SU-DHL-6 (cell line): ENCODE results near the gene IRX4.

ENCODE experiments used
- EZH2phosphoT487 ChIP-seq: fragments of 200-600 bp; sonication (generic), shearing (Covaris generic); conservative IDR thresholded peaks from 2 replicates; pipeline ENCODE4 v1.6.1; 2018; ENCODE audit warnings: mild to moderate bottlenecking, antibody characterized with exemption, low read length, moderate library complexity, mixed read lengths
- TF ChIP-seq, protein P1 (sequence below): fragments of 200-600 bp; sonication (generic); IDR thresholded peaks from one replicate; pipeline ENCODE4 v1.5.1; 2017; ENCODE audit warnings: antibody characterized with exemption, mild to moderate bottlenecking, low read length, moderate library complexity; ENCODE audit not compliant: insufficient read depth, poor library complexity, severe bottlenecking

DNA sequence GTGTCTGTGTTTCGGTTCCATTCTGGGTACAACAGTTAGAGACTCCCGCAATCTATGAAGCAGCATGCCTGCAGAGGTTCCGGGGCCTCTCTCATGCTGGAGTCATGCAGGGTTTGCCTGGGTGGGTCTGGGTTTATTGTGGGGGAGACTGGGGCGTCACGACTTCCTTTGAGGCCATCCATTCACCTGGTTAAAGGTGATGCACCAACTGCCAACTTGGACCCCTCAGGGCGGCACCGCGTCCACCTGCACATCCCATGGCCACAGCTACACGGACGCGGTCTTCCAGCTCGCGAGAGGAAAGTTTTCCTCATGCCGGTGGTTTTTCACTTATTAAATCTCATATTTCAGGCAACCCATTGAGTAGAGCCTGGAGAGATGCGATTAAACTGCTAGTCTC lies 30.9 kb upstream of the IRX4 start:
- TF ChIP-seq, protein P1, sequence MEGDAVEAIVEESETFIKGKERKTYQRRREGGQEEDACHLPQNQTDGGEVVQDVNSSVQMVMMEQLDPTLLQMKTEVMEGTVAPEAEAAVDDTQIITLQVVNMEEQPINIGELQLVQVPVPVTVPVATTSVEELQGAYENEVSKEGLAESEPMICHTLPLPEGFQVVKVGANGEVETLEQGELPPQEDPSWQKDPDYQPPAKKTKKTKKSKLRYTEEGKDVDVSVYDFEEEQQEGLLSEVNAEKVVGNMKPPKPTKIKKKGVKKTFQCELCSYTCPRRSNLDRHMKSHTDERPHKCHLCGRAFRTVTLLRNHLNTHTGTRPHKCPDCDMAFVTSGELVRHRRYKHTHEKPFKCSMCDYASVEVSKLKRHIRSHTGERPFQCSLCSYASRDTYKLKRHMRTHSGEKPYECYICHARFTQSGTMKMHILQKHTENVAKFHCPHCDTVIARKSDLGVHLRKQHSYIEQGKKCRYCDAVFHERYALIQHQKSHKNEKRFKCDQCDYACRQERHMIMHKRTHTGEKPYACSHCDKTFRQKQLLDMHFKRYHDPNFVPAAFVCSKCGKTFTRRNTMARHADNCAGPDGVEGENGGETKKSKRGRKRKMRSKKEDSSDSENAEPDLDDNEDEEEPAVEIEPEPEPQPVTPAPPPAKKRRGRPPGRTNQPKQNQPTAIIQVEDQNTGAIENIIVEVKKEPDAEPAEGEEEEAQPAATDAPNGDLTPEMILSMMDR: no peak
- TF ChIP-seq EZH2phosphoT487: no peak
